Hepatic stellate cell (primary cell): ENCODE measurements around the gene TSEN54.
A peak's percentile ranks its signal among the peaks of the same experiment; 100 is the strongest.
"Not testable (repeated sequence)": the region's sequence is repeated elsewhere in the genome, so short reads cannot be mapped to it uniquely, and the experiment has no call there.

Experiments
- DNase-seq: peaks from one replicate; pipeline ENCODE4 v3.0.0; 2011; ENCODE audit warnings: low spot score

TSEN54 gene

GRCh38 chr17:75518983-75519537 is 2.7 kb downstream of the TSEN54 start:
- DNase-seq, result no peak

- DNase-seq, result not testable (repeated sequence)
Measured at GRCh38 chr17:75520413-75520812, 4.1 kb downstream of the TSEN54 start.

GRCh38 chr17:75521290-75521689 is 5.0 kb downstream of the TSEN54 start:
- no peak for DNase-seq

DNA sequence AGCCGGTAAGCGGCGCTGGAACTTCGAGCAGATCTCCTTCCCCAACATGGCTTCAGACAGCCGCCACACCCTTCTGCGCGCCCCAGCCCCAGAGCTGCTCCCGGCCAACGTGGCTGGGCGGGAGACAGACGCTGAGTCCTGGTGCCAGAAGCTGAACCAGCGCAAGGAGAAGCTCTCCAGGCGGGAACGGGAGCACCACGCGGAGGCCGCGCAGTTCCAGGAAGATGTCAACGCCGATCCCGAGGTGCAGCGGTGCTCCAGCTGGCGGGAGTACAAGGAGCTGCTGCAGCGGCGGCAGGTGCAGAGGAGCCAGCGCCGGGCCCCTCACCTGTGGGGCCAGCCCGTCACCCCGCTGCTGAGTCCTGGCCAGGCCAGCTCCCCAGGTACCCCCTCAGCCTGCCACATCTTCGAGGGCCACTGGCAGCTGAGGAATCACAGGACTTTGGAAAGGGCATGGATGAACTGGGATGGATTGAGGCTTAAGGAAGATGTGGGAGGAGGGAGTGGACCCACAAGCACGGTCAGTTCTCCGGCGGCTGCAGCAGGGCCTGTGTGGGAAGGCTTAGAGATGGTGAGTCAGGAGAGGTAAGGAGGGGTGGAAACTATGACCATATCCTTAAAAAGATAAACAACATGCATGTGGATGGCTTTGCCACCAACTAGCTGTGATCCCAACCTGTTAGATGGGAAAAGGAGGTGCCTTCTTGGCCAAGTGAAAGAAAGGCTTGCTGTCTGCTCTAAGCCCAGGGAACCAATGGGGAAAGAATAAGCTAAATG is 5.8 kb downstream of the TSEN54 start:
- DNase-seq, result no peak

- DNase-seq, result no peak
Measured at GRCh38 chr17:75523647-75524046, 7.3 kb downstream of the TSEN54 start.

GRCh38 chr17:75524269-75524969 is 8.1 kb downstream of the TSEN54 start:
- no peak for DNase-seq

DNA sequence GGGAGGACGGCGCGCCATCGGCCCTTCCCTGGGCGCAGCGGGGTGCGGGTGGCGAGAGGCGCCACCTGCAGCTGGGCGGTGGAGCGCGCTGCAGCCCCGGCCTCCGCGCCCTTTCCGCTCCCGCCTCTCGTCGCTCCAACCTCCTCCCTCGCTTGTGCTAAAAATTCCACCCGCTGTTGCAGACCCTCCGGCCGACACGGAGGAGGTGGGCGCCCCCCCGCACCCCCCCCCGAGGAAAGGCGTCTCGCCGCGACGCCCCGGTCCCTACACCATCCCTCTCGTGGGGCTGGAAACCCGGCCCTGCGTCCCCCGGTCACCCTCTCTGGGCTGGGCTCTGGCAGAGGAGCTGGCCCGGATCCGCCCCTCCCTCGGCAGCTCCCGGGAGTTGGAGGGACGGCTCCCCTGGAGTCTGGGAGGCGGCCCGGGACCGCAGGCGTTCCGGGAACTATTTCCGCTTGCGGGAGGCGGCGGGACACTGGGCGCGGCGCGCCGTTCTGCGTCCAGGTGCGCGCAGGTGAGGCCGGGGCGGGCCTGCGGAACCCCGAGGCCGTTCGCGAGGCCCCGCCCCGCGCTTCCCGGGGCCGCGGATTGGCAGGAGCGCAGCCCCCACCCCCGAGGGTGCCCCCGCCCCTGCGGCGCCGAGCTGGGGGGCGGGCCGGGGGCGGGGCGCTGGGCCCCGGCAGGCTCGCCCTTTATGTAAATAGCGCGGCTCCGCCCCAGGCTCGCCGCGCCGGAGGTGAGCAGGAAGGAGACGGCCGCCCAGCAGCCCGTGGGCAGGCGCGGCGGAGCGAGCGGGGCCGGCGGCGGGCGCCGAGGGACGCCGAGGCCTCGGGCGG is 8.9 kb downstream of the TSEN54 start, which contains the start of gene LLGL2:
TSS of gene LLGL2 (plus strand) at position 728 of the 836 bp plus-strand sequence. CDS start 17,730 bp downstream, outside the sequence.
- peak; percentile 72 for DNase-seq

DNA sequence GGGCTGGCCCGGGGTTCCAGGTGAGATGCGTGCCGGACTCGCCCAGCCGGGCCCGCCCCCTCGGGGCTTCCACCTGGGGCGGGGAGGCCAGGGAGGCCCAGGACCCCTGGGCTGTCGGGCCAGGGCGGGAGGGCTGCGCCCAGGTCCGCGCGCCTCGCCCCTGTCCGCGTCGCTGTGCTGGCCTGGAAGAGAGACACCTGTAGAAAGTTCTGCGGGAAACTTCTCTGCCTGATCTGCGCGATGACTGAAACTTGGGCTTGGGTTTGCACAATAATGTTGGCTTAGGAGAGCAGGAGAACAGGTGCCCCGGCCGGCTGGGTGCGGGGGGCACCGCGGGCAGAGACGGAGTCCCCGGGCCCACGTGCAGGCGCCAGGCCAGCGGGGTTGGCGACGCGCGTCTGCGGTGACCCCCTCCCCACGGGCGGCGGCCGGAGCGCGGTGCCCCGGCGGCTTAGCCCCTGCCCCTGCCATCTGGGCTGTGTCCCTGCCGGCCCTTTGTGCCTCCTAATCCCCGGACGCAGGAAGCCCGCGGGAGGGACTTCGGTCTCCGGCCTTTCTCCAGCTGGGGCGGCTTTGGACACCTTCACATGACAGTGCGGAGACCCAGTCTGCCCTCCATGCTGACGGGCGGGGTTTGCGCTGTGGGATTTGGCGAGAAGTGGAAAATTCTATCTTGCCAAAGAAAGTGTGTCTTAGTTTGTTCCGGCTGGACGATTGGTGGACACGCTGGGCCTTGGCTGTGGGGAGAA is 9.7 kb downstream of the TSEN54 start:
- no peak for DNase-seq

- DNase-seq, result no peak
Measured at GRCh38 chr17:75526555-75527270, 10.4 kb downstream of the TSEN54 start.

DNA sequence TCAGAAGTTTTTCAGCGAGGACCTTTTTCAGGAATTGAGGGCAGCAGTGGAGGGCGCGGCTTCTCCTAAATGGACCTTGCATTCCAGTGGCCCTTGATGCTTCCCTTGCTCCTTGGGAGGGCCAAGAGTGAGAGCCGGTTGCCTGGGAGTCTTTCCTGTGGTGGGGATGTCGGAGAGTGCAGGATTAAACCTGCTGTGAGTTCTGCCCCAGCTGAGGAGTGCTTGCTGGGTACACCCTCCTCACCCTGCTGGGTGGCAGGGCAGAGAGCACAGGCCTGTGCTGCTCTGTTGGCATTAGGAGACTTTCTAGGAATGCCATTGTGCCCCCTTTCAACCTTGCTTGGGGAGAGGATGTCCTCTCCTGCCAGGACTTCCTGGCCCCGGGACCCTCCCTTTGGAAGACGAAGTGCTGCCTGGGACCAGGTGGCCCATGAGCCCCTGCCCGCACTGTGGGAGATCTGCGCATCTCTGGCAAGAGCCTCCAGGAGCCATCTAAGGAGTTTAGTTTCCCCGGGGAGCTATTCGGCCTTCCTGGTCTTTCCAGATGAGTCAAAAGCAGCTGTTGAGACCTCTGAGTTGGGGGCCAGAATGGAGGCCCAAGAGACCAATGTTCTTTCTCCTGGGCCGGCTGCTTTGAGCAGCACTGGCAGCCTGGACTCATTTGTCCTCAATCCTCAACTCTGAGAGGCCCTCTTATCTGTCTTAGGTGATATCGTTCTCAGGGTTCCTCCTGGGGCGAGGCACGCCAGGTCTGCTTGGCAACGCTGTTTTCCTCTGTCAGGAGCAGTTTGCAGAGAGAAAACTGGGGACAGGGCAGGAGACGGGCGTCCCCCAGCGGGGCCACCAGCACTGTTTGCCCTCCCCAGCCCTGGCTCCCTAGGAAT is 14.8 kb downstream of the TSEN54 start:
- no peak for DNase-seq

DNA sequence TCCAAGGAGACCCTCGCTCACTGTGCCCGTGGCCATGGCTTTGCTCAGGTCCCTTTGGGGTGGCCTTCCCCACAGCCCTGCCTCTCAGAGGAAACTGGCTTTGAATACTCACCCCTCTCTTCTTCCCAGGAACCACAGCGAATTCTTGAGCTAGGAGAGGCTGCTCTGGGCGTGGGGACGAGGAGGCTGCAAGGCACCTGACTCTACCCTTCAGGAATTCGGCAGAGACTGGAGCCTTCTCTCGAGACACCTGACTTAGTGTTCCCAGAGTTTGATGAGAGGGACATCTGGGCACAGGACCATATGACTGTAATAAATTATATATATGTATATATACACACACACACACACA is 15.4 kb downstream of the TSEN54 start:
- no peak for DNase-seq

- no peak for DNase-seq
Measured at GRCh38 chr17:75535119-75535537, 18.8 kb downstream of the TSEN54 start.

- no peak for DNase-seq
Measured at GRCh38 chr17:75535871-75536270, 19.5 kb downstream of the TSEN54 start.

DNA sequence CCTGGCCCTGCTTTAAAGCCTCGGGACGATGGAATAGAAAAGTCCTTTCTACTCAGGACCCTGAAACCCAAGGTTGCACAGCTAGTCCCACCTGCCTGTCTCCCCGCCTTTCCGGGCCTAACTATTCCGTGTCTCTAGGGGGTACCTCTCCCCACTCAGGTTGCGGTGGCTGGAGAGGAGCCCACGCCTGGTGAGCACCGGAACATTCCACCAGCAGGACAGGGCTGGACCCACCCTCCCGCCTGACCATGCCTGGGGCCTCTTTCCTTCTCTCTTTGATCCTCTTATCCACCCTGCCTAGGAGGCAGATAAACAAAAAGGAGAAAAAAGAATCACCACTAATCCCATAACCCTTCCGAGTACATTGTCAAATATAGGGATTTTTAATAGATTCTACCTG is 20.0 kb downstream of the TSEN54 start:
- no peak for DNase-seq

- no peak for DNase-seq
Measured at GRCh38 chr17:75539967-75540729, 23.8 kb downstream of the TSEN54 start.

DNA sequence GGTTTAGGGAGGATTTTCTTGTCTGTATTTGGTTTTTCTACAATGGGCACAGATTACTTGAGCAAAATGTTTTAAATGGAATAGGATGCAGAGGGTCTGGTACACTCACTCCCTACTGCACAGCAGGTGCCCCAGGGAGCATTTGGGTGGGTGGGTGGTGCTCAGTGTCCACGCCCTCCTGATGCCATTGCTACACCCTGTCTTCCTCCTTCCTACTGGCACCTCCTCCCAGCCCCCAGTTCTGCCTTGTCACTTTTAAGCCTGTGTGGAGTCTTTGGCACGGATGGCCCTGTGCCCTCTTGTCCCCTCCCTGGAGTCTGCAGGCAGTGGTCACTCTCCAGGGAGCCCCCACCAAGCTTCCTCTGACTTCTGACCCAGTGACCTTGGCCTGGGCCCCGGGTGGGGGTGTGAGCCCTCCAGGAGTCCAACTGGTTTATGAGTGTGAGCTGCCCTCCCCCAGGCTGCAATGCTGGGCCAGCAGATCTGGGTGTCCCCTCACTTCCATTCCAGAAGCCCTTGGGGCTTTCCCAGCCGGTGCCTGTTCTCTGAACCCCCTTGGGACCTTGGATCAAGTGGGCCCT is 24.7 kb downstream of the TSEN54 start:
- DNase-seq, result no peak

DNA sequence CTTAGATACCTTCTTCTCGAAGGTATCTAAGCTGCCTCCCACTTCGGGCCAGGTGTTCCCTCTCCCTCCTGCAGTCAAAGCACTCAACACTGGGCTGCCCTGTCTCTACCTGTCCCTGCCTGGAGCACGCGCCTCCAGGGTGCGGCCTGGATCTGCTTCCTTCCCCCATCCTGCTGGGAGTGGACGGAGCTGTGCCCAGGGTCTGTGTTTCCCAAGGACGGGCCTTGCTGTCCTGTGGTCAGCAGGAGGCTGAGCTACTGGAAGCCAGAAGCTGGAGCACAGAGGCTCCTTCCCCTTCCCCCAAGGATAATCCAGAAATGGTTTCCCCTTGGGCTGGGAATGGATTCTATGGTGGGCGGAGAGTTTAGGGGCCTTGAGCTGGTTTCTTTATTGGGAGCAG is 25.9 kb downstream of the TSEN54 start:
- no peak for DNase-seq

- no peak for DNase-seq
Measured at GRCh38 chr17:75542728-75543336, 26.5 kb downstream of the TSEN54 start.
